ENCODE results near the gene LACRT.

GRCh38 chr12:54682674-54683073 lies 48.0 kb upstream of the LACRT start:
- TF ChIP-seq, protein P1, sequence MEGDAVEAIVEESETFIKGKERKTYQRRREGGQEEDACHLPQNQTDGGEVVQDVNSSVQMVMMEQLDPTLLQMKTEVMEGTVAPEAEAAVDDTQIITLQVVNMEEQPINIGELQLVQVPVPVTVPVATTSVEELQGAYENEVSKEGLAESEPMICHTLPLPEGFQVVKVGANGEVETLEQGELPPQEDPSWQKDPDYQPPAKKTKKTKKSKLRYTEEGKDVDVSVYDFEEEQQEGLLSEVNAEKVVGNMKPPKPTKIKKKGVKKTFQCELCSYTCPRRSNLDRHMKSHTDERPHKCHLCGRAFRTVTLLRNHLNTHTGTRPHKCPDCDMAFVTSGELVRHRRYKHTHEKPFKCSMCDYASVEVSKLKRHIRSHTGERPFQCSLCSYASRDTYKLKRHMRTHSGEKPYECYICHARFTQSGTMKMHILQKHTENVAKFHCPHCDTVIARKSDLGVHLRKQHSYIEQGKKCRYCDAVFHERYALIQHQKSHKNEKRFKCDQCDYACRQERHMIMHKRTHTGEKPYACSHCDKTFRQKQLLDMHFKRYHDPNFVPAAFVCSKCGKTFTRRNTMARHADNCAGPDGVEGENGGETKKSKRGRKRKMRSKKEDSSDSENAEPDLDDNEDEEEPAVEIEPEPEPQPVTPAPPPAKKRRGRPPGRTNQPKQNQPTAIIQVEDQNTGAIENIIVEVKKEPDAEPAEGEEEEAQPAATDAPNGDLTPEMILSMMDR (IDR thresholded peaks at IDR 0.05), result no peak
- TF ChIP-seq ZFX (IDR thresholded peaks at IDR 0.05; ENCODE audit: borderline replicate concordance), result no peak
